Fibroblast of the aortic adventitia (primary cell): ENCODE data around the gene CD81. TPM values are rescaled to one million over a fixed set of nuclear protein-coding genes. Genes with fewer than 3 reads are reported as not detected.

Experiments
- DNase-seq: peaks from one replicate; pipeline ENCODE4 v3.0.0-alpha.2; 2010; ENCODE audit warnings: low read depth
- H3K4me3 ChIP-seq: 2 replicates; pipeline ENCODE4 v1.5.1; 2011; ENCODE audit warnings: low read depth, mild to moderate bottlenecking, control low read depth, low read length, moderate library complexity
- CTCF ChIP-seq: IDR thresholded peaks from 2 replicates; pipeline ENCODE4 v1.5.1; 2011; ENCODE audit warnings: mild to moderate bottlenecking, low read length, control low read depth, inconsistent platforms; ENCODE audit not compliant: insufficient read depth
- total RNA-seq: library from RNA; depleted of rRNA; stranded (reverse); fragments of >200 nt; gene quantifications from 2 replicates; pipeline ENCODE4 v1.2.3, GENCODE V29; 2012; ENCODE audit warnings: low replicate concordance

The CD81 gene
- total RNA-seq, 1 donor, result 282 TPM

- TF ChIP-seq CTCF, result no peak
- DNase-seq, result no peak
- no peak overlapping the region for H3K4me3 ChIP-seq
Measured at GRCh38 chr11:2382129-2382517, 5.0 kb downstream of the CD81 start.

GRCh38 chr11:2382936-2383851 lies 6.1 kb downstream of the CD81 start:
- DNase-seq, result peak; percentile 25
- TF ChIP-seq CTCF, result no peak
- H3K4me3 ChIP-seq, result peak overlapping the region; percentile 9

- TF ChIP-seq CTCF, result no peak
- no peak for DNase-seq
- H3K4me3 ChIP-seq, result no peak overlapping the region
Measured at GRCh38 chr11:2383852-2384804, 7.0 kb downstream of the CD81 start.

DNA sequence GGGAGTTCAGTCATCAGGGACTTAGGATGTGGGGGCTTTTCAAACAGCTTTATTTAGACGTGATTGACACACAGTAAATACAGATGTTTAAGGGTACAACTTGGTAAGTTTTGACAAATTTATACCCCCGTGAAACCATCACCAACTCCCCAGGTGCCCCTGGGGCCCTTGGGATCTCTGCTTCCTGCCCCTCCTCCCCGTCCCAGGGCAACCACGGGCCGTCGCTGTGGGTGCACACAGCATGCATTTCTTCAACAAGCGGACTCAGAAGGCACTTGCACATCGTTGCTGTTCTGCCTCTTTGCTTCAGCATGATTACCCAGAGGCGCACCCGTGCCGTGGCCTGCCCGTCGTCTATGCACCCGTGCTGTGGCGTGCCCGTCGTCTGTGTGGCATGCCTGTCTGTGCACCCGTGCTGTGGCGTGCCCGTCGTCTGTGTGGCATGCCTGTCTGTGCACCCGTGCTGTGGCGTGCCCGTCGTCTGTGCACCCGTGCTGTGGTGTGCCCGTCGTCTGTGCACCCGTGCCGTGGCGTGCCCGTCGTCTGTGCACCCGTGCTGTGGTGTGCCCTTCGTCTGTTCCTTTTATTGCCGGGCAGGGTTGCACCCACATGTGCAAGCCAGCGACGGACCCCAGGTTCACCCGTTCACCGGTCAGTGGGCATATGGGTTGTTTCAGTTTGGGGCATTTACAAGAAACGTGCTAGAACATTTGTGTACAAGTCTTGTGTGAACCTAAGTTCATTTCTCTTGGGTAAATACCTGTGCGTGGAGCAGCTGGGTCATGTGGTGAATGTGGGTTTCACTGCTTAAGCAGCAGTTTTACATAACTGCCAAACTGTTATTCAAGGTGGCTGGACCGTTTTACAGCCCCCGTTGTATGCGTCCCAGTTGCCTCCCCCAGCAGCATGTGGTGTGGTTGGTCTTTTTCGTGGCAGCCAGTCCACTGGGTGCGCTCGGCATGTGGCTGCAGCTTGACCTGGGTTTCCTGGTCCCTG lies 8.3 kb downstream of the CD81 start:
- H3K4me3 ChIP-seq, result no peak overlapping the region
- no peak for TF ChIP-seq CTCF
- DNase-seq, result no peak

GRCh38 chr11:2386591-2386990 lies 9.5 kb downstream of the CD81 start:
- no peak for DNase-seq
- TF ChIP-seq CTCF, result no peak
- H3K4me3 ChIP-seq, result no peak overlapping the region
